ENCODE data around the gene DIS3L2. TPM values are rescaled to one million over a fixed set of nuclear protein-coding genes. Genes with fewer than 3 reads are reported as not detected.

DIS3L2 gene
- total and polyA plus RNA-seq, 10 donors, result 9.1 to 59.8 (median 35.4) TPM

GRCh38 chr2:232299084-232299483 is 337.6 kb downstream of the DIS3L2 start:
- intact Hi-C loops (cut with DNase I; ENCODE audit: low total_unique reads), result no loop called here
- TF ChIP-seq POLR2AphosphoS5 (IDR thresholded peaks at IDR 0.05) (no peak), CTCF (IDR thresholded peaks at IDR 0.05 in 8 of 11, conservative IDR thresholded peaks at IDR 0.05 in 3 of 11) (no peak)
- H3K27me3 ChIP-seq (replicated peaks in 1 of 7), result no peaks in the 10 kb centered on the region
- H3K36me3 ChIP-seq, result peaks cover 0 to 69% (median 16%) of the 10 kb centered on the region in 6 donors
- H3K4me1 ChIP-seq, result peaks cover 0 to 8% (median 0%) of the 10 kb centered on the region in 6 donors
- H3K4me3 ChIP-seq, result no peak overlapping the region
- WGBS, 5 donors, result 47 to 67% (median 55%) methylated on average over 5 of the region's 5 CpGs
- DNase-seq, result no peak
- H3K27ac ChIP-seq, result no peak overlapping the region
- no peaks in the 10 kb centered on the region for H3K9me3 ChIP-seq

GRCh38 chr2:232299927-232300674 is 338.6 kb downstream of the DIS3L2 start:
- TF ChIP-seq POLR2A (IDR thresholded peaks at IDR 0.05) (no peak), POLR2AphosphoS5 (IDR thresholded peaks at IDR 0.05) (no peak), CTCF (IDR thresholded peaks at IDR 0.05 in 8 of 11, conservative IDR thresholded peaks at IDR 0.05 in 3 of 11) (no peak)
- Histone ChIP-seq H3K9me3 (no peaks in the 10 kb centered on the region), H3K36me3 (peaks cover 0 to 72% (median 16%) of the 10 kb centered on the region in 6 donors), H3K27me3 (replicated peaks in 1 of 7) (no peaks in the 10 kb centered on the region), H3K4me1 (peaks cover 0 to 8% (median 0%) of the 10 kb centered on the region in 6 donors), H3K4me3 (no peak overlapping the region), H3K27ac (no peak overlapping the region)
- intact Hi-C loops (cut with DNase I; ENCODE audit: low total_unique reads), result no loop called here
- WGBS, 5 donors, result 81 to 94% (median 89%) methylated on average over 6 of the region's 6 CpGs
- DNase-seq, result no peak

GRCh38 chr2:232300894-232301387 is 339.4 kb downstream of the DIS3L2 start:
- H3K36me3 ChIP-seq, result peaks cover 0 to 74% (median 16%) of the 10 kb centered on the region in 6 donors
- no peak overlapping the region for H3K4me3 ChIP-seq
- no peak for TF ChIP-seq POLR2A (IDR thresholded peaks at IDR 0.05)
- no peak for TF ChIP-seq CTCF (IDR thresholded peaks at IDR 0.05 in 8 of 11, conservative IDR thresholded peaks at IDR 0.05 in 3 of 11)
- TF ChIP-seq POLR2AphosphoS5 (IDR thresholded peaks at IDR 0.05), result no peak
- H3K9me3 ChIP-seq, result no peaks in the 10 kb centered on the region
- WGBS, 5 donors, result 87 to 94% (median 91%) methylated on average over 6 of the region's 6 CpGs
- intact Hi-C loops (cut with DNase I; ENCODE audit: low total_unique reads), result no loop called here
- no peak for DNase-seq
- H3K27me3 ChIP-seq (replicated peaks in 1 of 7), result no peaks in the 10 kb centered on the region
- H3K27ac ChIP-seq, result no peak overlapping the region
- H3K4me1 ChIP-seq, result peaks cover 0 to 8% (median 0%) of the 10 kb centered on the region in 6 donors

- DNase-seq, result no peak
- Histone ChIP-seq H3K4me1 (peaks cover 0 to 5% (median 0%) of the 10 kb centered on the region in 6 donors), H3K9me3 (no peaks in the 10 kb centered on the region), H3K4me3 (no peak overlapping the region), H3K27ac (no peak overlapping the region), H3K36me3 (peaks cover 0 to 77% (median 15%) of the 10 kb centered on the region in 6 donors), H3K27me3 (replicated peaks in 1 of 7) (no peaks in the 10 kb centered on the region)
- TF ChIP-seq POLR2AphosphoS5 (IDR thresholded peaks at IDR 0.05), result no peak
- no peak for TF ChIP-seq POLR2A (IDR thresholded peaks at IDR 0.05)
- TF ChIP-seq CTCF (IDR thresholded peaks at IDR 0.05 in 8 of 11, conservative IDR thresholded peaks at IDR 0.05 in 3 of 11), result no peak
- WGBS, 5 donors, result 93 to 98% (median 96%) methylated on average over 6 of the region's 6 CpGs
- intact Hi-C loops (cut with DNase I; ENCODE audit: low total_unique reads), result no loop called here
These were observed 342.7 kb downstream of the DIS3L2 start for GRCh38 chr2:232304236-232304635.
